GM19324 (cell line): ENCODE data around the gene LOXHD1.

Experiments
- ATAC-seq: cut with Tn5 transposase; IDR thresholded peaks from one replicate; pipeline ENCODE4 v1.9.1; 2021; ENCODE audit warnings: mild to moderate bottlenecking, moderate library complexity; ENCODE audit not compliant: unreplicated experiment, low FRiP score

The LOXHD1 gene

DNA sequence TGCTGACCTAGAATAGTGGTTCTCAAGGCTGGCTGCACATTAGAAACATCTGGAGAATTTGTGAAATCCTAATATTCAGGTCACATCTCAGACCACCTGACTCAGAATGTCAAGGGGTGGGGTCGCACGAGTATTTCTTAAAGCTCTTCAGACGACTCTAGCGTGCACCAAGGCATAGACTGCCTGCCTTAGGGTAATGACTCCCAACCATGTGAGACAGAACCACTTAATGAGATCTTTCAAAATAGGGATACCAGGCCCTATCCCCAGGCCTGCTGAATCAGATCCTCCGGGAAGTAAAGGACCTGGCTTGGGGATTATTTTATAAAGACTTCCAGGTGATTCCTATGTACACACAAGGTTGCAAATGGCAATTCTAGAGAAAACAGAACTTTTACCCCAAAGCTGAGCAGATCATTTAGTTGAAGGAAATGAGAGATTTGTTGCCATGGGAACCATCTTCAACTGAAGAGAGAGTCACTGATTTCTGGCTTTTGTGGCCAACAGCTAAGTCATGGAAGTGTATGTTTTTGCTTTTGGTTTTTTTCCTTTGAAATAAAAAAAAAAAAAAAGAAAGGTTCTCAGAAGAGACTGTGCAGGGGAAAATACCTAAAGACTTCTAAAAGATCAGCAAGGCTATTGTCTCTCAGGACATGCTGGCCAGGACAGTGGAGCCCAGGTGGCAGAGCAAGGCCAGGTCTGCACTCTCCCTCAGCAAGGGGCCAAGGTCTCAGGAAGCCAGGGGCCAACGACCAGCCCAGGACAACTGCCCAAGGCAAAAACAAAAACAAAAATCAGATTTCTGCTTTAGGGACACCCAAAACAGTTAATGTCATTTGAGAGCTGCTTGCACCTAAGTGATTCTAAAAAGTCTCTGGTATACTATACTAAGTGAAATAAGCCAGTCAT, 15.3 kb upstream of the LOXHD1 start:
- ATAC-seq, result no peak

DNA sequence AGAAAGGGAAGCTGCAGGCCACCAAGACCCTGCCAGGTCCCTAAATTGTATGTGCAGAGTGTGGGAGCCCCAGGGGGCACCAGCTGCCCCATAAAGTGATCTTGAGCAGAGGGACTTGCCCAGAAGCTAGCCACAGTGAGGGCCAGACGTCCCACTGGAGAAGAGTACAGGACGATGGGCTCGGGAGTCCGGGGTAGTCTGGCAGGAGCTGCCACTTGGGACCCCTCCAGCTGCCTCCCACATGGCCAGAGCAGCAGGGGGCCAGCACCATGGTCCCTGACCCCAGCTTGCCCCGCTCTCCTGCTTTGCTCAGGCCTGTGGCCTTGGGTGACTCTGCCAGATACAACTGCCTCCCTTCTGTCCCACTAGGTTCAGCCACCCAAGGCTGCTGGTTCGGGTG, 11.7 kb upstream of the LOXHD1 start:
- ATAC-seq, result no peak

GRCh38 chr18:46668135-46668534, 11.1 kb upstream of the LOXHD1 start:
- ATAC-seq, result no peak

DNA sequence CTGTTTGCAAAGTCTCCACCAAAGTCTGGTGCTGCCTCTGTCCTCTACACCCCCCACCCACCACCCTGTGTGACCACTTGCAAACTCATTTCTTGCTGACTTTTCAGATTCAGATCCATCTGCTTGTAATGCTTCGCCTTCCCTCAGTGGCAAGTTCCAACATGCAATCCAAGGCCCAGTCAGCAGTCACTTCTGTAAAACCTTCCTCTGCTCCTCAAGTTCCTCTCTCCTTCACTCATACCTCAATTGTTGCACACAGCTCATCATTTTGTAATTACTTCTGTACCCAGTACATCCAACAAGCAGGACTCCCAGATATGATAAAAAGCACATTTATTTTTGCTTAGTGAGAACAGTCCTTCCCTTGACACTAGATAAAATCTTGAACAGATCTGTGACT, 6.5 kb upstream of the LOXHD1 start:
- ATAC-seq, result no peak

DNA sequence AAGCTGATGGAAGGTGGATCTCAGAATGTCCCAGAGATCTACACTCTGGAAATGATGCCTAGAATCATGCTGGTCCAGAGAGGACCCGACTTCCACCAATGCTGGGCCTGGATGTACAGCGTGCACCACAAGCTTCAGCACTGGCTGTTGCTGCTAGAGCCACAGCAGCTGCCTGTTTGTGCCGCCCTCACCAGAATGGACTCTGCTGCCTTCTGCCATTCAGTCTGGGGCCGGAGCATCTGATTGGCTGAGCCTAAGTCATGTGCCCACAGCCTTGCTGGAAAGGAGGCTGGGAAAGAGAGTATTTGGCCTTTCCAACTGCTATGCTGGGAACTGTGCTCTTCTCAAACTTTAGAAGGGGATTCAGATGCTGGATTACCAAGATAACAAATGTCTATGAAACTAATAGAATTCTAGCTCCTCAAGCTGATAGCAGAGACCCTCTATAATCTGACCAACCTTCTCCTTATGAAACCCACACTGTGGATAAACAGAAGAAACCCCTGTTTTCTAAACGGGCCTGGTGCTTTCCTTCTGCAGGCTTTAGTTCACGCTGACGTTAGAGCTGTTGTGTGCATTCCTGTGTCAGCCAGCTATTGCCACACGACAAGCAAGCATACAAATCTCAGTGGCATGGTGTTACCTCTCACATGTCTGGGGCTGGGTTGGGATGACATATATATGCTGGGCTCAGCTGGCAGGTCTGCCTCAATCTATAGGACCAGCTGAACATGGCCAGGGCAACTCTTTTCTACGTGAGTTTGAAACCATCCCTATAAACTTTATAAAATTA, 4.1 kb upstream of the LOXHD1 start:
- no peak for ATAC-seq

DNA sequence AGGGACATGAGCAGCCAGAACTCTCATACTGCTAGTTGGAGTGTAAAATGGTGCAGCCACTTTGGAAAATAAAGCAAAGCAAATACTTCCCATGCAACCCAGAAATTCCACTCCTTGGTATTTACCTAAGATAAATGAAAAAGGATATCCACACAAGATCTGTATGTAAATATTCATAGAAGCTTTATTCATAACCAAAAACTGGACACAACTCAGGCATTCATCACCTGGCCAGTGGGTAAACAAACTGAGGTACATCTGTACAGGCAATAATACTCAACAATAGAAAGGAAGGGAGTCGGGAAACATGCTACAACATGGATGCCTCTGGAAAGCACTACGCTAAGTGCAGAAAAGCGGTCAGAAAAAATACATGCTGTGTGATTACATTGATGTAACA, 2.5 kb upstream of the LOXHD1 start:
- no peak for ATAC-seq

DNA sequence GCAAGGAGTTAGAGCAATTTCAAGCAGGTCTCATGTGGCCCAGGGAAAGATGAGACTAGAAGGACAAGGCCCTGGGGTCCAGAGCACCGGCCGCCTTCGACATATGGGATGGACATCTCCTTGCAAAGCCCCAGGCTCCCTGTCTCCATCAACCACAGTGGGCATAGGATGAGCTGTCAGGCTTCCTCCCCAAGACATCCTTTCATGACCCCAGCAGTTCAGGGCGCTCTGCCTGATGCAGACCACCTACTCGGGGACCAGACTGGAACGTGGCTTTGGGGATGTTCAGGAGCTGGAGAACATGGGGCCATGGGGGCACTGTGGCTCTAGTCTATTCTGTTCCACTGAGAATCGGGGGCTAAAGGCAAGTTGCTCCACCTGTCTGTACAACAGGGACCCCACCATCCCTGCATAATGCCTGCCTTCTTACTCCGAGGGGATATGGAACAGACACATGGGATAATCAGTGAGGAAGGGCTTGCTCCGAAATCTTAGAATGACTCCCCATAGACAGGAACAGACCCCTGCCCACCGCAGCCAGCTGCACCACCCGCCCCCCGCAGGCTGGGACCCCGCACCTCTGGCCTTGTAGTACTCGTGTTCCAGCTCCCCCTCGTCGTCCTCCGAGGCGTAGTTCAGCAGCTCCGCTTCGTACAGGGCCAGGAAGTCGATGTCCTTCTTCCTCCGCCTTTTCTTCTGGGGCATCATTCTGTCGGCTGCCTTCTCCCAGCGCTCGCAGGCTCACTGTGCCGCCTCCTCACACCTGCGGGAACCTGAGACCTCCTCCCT, 500 bp downstream of the LOXHD1 start:
- no peak for ATAC-seq

GRCh38 chr18:46652372-46652771, 4.6 kb downstream of the LOXHD1 start:
- ATAC-seq, result no peak

- no peak for ATAC-seq
Observed at GRCh38 chr18:46650681-46651080, 6.3 kb downstream of the LOXHD1 start.

GRCh38 chr18:46649071-46649862, 7.8 kb downstream of the LOXHD1 start:
- ATAC-seq, result no peak

DNA sequence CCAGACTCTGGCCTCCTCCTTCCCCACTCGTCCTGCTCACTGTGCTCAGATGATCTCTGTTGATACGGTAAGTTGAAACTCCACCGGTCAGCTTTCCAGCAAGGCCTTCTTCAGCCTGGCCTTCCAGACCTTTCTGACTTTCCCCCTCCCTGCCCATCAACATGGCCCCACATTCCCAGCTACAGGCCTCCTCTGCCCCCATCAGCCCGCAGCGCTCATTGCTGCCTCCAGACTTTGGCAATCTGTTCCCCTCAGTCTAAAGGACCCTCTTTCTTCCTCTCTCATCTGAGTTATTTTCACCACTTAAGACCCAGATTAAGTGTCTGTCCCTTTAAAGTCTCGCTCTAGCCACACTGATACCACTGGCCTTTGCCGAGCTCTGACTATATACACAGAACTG, 10.6 kb downstream of the LOXHD1 start:
- ATAC-seq, result no peak

GRCh38 chr18:46642561-46642960, 14.5 kb downstream of the LOXHD1 start:
- ATAC-seq, result no peak

DNA sequence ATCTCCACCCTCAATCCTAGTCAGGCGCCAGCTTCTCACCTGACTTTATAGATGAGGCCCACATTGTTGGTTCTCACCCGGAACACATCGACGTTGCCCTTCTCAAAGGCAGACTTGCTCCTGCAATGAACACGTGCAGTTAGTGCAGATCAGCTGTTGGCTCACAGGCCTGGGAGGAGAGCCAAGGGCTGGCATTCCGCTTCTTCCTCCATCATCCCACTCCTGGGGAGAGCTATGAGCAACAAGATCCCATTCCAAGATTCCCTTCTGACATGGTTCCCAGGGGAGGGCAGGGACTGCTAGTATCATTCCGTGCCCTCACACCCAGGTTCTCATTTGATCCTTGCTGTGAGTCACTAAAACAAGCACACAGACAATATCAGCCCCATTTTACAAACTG, 15.1 kb downstream of the LOXHD1 start:
- no peak for ATAC-seq

GRCh38 chr18:46639386-46639785, 17.6 kb downstream of the LOXHD1 start:
- ATAC-seq, result no peak

DNA sequence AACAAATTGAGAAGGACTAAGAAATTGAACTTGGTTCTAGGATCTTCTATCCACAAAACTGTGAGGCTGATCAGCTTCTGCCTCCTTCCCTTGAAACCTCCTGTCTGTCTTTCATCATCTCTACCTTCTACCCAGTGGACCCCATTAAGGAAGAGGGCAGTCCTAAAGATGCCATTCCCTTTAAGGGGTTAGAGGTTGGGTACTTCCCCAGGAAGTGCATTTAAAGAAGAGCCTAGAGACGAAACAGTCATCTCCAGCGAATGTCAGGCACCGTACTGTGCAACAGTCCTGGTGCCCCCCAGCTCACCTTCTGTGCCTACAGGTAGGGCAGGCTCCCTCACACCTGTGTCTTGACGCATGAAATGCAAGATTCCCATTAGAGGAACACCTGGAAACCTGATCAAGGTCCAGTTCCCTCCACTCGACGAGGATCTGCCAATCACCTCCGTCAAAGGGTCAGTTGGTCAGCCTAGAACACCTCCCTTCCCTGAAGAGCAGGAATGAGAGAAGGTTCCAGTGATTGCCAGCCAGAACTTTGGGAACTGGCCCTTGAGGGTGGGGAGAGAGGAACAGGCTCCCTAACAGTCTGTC, 20.9 kb downstream of the LOXHD1 start:
- ATAC-seq, result no peak

DNA sequence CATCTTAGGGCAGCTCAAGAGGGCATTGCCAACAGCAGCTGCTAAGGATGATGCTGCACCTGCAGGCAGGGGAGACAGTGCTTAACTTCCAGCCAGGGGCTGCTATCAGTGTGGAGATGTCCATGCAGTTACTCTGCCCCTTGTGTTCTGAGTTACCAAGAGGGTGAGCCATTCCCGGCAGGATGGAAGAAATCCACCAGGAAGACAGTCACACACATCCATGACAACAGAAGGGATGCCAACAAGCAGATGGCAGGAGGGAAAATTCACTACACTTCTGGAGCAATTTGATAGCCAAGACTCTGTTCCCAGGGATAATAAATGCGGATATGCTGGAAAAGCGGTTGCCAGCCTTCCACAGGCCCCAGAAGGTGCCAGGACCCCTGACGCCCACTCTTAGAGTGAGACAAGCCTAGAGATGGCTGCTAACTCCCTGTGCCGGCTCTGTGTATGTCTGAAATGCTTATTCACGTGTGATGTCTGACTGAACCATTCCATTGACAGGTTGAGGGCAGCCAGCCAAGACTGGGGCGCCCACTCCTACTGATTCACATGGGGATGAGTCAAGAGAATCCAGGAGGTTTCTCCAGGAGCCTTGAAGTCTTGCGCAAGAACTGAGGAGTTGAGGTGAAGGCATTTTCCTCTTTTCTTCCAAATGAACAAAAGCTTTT, 24.5 kb downstream of the LOXHD1 start:
- ATAC-seq, result no peak

GRCh38 chr18:46630991-46631390, 26.0 kb downstream of the LOXHD1 start:
- ATAC-seq, result no peak

GRCh38 chr18:46630160-46630559, 26.9 kb downstream of the LOXHD1 start:
- ATAC-seq, result no peak

GRCh38 chr18:46629361-46629760, 27.7 kb downstream of the LOXHD1 start:
- ATAC-seq, result no peak
